Vagina (tissue), 2 donors: ENCODE measurements around the gene RAF1. TPM values are rescaled to one million over a fixed set of nuclear protein-coding genes. Genes with fewer than 3 reads are reported as not detected.
"Not testable (repeated sequence)": the region's sequence is repeated elsewhere in the genome, so short reads cannot be mapped to it uniquely, and the experiment has no call there.

ENCODE experiments used
- DNase-seq, 2 donors: peaks; one replicate each; pipeline ENCODE4 v3.0.0-alpha.2; 2017; ENCODE audit errors: extremely low spot score in 2 of 2
- H3K27ac ChIP-seq: fragments of 200-600 bp; sonication (generic); one replicate; pipeline ENCODE4 v1.5.1; 2019
- H3K27me3 ChIP-seq: fragments of 200-600 bp; sonication (generic); one replicate; pipeline ENCODE4 v1.5.1; 2019
- H3K36me3 ChIP-seq, 2 donors: fragments of 200-600 bp; sonication (generic); one replicate each; pipeline ENCODE4 v1.5.1; 2017 to 2019
- H3K4me1 ChIP-seq: fragments of 200-600 bp; sonication (generic); one replicate; pipeline ENCODE4 v1.5.1; 2019
- H3K4me3 ChIP-seq, 2 donors: fragments of 200-600 bp; sonication (generic); 1 replicate in 1 of 2; 2 replicates in 1 of 2; pipeline ENCODE4 v1.5.1; 2016 to 2019
- H3K9me3 ChIP-seq: fragments of 200-600 bp; sonication (generic); one replicate; pipeline ENCODE4 v1.5.1; 2019
- POLR2A ChIP-seq, 2 donors: fragments of 450-650 bp; IDR thresholded peaks; one replicate each; pipeline ENCODE4 v1.6.1; 2017; ENCODE audit warnings: antibody characterized with exemption in 2 of 2, mild to moderate bottlenecking in 2 of 2, moderate library complexity in 2 of 2
- POLR2AphosphoS5 ChIP-seq, 2 donors: sonication (generic); formaldehyde crosslinking; IDR thresholded peaks; one replicate each; pipeline ENCODE4 v1.9.0; 2017; ENCODE audit warnings: antibody characterized with exemption in 2 of 2, mild to moderate bottlenecking in 2 of 2, low read depth in 1 of 2; ENCODE audit not compliant: insufficient read depth in 1 of 2
- intact Hi-C: fragments of 100-400 bp; cut with DNase I; formaldehyde crosslinking; loops from one replicate; pipeline ENCODE4 v1.15.1; 2023
- total RNA-seq: library from RNA; depleted of rRNA; stranded (reverse); fragments of >200 nt; gene quantifications from one replicate; pipeline ENCODE4 v1.2.3, GENCODE V29; 2016
- TF ChIP-seq, protein P1 (sequence below), 3 experiments: fragments of 450-650 bp in 2 of 3; fragments of 200-600 bp in 1 of 3; sonication (generic) in 1 of 3; IDR thresholded peaks; one replicate each; pipeline ENCODE4 v1.5.1; 2017 to 2019; ENCODE audit warnings: antibody characterized with exemption in 3 of 3, mild to moderate bottlenecking in 2 of 3, moderate library complexity in 2 of 3

The RAF1 gene
- total RNA-seq, 1 donor from 2014 or later, result 89.6 TPM

DNA sequence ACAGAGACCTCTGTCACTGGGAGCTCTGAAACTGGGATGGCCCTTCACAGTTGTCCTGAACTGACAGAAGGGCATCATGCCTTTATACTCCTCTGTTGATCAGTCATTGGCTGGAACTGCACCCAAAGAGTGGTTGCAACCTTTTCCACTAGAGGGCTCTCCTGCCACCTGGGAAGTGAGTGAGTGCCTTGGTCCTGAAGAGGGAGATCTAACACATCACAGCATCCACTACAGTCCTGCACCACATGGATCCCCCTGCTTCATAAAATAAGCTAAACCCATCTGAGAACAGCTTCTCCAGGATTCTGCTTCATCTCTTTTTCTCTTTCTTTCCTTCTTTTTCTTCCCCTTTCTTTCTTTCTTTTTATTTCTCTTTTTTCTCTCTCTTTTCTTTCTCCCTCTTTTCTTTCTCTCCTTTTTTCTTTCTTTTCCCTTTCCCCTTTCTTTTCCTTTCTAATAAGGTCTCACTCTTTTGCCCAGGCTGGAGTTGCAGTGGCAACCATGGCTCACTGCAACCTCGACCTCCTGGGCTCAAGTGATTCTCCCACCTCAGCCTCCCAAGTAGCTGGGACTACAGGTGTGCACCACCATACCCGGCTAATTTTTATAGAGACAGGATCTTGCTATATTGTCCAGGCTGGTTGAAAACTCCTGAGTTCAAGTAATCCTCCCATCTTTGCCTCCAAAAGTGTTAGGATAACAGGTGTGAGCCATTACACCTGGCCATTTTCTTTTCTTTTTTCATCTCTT, 42.8 kb upstream of the RAF1 start:
- H3K9me3 ChIP-seq, result no peaks in the 10 kb centered on the region
- DNase-seq, result no peak
- TF ChIP-seq, protein P1, sequence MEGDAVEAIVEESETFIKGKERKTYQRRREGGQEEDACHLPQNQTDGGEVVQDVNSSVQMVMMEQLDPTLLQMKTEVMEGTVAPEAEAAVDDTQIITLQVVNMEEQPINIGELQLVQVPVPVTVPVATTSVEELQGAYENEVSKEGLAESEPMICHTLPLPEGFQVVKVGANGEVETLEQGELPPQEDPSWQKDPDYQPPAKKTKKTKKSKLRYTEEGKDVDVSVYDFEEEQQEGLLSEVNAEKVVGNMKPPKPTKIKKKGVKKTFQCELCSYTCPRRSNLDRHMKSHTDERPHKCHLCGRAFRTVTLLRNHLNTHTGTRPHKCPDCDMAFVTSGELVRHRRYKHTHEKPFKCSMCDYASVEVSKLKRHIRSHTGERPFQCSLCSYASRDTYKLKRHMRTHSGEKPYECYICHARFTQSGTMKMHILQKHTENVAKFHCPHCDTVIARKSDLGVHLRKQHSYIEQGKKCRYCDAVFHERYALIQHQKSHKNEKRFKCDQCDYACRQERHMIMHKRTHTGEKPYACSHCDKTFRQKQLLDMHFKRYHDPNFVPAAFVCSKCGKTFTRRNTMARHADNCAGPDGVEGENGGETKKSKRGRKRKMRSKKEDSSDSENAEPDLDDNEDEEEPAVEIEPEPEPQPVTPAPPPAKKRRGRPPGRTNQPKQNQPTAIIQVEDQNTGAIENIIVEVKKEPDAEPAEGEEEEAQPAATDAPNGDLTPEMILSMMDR (IDR thresholded peaks at IDR 0.05), result peak in 1 of 3 experiments; percentile 29
- TF ChIP-seq POLR2A (IDR thresholded peaks at IDR 0.05), result no peak
- H3K4me1 ChIP-seq, result no peaks in the 10 kb centered on the region
- no peak overlapping the region for H3K27ac ChIP-seq
- no peak overlapping the region for H3K4me3 ChIP-seq
- intact Hi-C loops, result no loop called here
- H3K36me3 ChIP-seq, result no peaks in the 10 kb centered on the region
- H3K27me3 ChIP-seq, result no peaks in the 10 kb centered on the region

DNA sequence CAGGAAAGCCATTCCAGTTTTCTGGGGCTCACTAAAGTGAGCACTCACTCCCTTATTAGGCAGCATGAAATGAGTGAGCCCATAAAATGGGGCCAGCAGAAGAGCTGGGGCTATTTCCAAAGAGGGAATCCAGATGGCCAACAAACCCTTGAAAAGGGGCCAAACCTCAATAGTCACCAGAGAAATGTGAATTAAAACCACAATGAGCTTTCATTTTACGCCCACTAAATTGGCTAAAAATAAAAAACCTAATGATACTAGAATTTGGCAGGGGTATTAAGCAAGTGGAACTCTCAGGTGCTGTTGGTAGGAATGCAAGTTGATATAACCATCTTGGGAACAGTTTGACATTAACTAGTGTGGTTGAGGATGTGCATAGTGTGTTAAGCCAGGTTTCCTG, 42.1 kb upstream of the RAF1 start:
- TF ChIP-seq, protein P1 (IDR thresholded peaks at IDR 0.05), result no peak
- TF ChIP-seq POLR2A (IDR thresholded peaks at IDR 0.05), result no peak
- no peak for TF ChIP-seq POLR2AphosphoS5 (IDR thresholded peaks at IDR 0.05; ENCODE audit: insufficient read depth in 1 of 2, low read depth in 1 of 2)
- H3K4me1 ChIP-seq, result no peaks in the 10 kb centered on the region
- H3K36me3 ChIP-seq, result no peaks in the 10 kb centered on the region
- H3K9me3 ChIP-seq, result no peaks in the 10 kb centered on the region
- DNase-seq, result no peak
- H3K27me3 ChIP-seq, result no peaks in the 10 kb centered on the region
- H3K4me3 ChIP-seq, result no peak overlapping the region
- H3K27ac ChIP-seq, result no peak overlapping the region
- intact Hi-C loops, result no loop called here

DNA sequence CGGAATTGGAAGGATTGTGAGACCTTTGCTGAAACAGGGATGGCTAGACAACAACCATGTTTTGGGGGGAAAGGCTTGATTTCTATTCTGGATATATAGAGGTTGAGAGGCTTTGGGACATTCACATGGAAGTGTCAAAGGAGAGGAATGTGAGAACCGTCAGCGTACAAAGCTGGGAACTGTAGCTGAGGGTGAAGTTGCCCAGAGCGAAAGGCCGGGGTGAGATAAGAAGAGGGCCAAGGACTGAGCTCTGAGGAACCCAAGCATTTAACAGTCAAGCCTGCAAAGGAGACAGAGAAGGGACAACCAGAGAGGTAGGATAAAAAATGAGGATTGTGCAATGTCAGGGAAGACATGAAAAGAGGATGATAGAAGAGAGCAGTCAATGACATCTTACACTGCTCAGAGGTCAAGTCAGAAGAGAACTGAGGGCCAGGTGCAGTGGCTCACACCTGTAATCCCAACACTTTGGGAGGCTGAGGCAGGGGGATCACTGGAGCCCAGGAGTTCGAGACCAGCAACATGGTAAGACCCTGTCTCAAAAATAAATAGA, 41.5 kb upstream of the RAF1 start:
- H3K4me1 ChIP-seq, result no peaks in the 10 kb centered on the region
- no peaks in the 10 kb centered on the region for H3K36me3 ChIP-seq
- H3K27ac ChIP-seq, result no peak overlapping the region
- H3K27me3 ChIP-seq, result no peaks in the 10 kb centered on the region
- intact Hi-C loops, result no loop called here
- TF ChIP-seq POLR2AphosphoS5 (IDR thresholded peaks at IDR 0.05; ENCODE audit: insufficient read depth in 1 of 2, low read depth in 1 of 2) (no peak), POLR2A (IDR thresholded peaks at IDR 0.05) (no peak)
- TF ChIP-seq, protein P1 (IDR thresholded peaks at IDR 0.05), result no peak
- DNase-seq, result no peak
- H3K4me3 ChIP-seq, result no peak overlapping the region
- H3K9me3 ChIP-seq, result no peaks in the 10 kb centered on the region

DNA sequence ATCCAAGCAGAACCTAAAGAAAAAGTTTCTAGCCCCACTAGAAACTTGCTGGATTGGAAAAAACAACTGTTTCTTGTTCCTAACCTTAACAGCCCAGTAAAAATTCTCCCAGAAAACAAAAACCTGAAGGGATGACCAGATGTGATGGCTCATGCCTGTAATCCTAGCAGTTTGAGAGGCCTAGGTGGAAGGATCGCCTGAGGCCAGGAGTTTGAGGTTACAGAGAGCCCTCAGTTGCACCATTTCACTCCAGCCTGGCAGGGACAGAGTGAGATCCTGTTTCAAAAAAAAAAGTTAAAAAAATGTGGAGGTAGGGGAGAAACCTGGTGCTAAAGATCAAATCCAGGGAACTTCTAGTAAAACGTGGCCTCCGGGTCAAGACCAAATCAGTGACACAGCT, 38.6 kb upstream of the RAF1 start:
- Histone ChIP-seq H3K4me1 (no peaks in the 10 kb centered on the region), H3K27ac (no peak overlapping the region), H3K4me3 (no peak overlapping the region), H3K36me3 (no peaks in the 10 kb centered on the region), H3K27me3 (no peaks in the 10 kb centered on the region), H3K9me3 (no peaks in the 10 kb centered on the region)
- no peak for TF ChIP-seq POLR2A (IDR thresholded peaks at IDR 0.05)
- TF ChIP-seq, protein P1 (IDR thresholded peaks at IDR 0.05), result no peak
- TF ChIP-seq POLR2AphosphoS5 (IDR thresholded peaks at IDR 0.05; ENCODE audit: insufficient read depth in 1 of 2, low read depth in 1 of 2), result no peak
- DNase-seq, result no peak
- intact Hi-C loops, result no loop called here

- intact Hi-C loops, result not testable (repeated sequence)
These were observed 37.7 kb upstream of the RAF1 start for GRCh38 chr3:12701601-12702000.

More at GRCh38 chr3:12701601-12702000, 37.7 kb upstream of the RAF1 start:
- H3K36me3 ChIP-seq, H3K27ac ChIP-seq, H3K4me3 ChIP-seq, H3K4me1 ChIP-seq, H3K27me3 ChIP-seq, DNase-seq, H3K9me3 ChIP-seq: not testable (repeated sequence)
